GM12873 (cell line): ENCODE results near the gene PTGES3L.
A peak's percentile ranks its signal among the peaks of the same experiment; 100 is the strongest.

Experiments used
- CTCF ChIP-seq: IDR thresholded peaks from 2 replicates; pipeline ENCODE4 v1.5.1; 2012; ENCODE audit warnings: low read depth, mild to moderate bottlenecking, moderate library complexity, low read length, control low read depth; ENCODE audit not compliant: insufficient read depth; ENCODE audit errors: missing control alignments

PTGES3L gene

DNA sequence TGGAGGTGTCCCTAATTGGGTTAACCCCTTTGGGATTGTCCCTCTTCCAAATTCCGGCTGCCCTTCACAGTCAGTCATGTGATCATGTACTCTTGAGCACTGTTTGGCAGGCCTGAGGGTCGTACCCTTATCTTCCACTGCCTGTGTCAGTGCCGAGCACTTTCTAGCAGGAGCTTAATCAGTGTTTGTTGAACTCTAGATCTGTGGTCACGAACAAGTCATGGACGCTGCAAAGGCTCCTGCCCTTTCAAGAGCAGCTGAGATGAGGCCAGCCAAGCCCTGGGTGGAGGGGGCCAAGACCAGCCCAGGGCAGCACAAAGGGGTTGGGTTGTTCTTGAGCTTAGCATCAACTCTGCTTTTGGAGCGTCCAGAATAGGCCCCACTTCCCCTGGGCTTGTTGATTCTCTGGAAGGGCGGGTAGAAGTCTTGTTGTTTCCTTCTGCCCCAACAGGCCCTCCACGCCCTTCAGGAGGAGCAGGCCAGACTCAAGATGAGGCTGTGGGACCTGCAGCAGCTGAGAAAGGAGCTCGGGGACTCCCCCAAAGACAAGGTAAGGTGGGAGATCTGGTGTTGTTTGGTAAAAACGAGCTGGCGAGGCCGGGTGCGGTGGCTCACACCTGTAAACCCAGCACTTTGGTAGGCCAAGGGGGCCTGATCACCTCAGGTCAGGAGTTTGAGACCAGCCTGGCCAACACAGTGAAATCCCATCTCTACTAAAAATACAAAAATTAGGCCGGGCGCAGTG, 32.0 kb upstream of the PTGES3L start:
- TF ChIP-seq CTCF: no peak

DNA sequence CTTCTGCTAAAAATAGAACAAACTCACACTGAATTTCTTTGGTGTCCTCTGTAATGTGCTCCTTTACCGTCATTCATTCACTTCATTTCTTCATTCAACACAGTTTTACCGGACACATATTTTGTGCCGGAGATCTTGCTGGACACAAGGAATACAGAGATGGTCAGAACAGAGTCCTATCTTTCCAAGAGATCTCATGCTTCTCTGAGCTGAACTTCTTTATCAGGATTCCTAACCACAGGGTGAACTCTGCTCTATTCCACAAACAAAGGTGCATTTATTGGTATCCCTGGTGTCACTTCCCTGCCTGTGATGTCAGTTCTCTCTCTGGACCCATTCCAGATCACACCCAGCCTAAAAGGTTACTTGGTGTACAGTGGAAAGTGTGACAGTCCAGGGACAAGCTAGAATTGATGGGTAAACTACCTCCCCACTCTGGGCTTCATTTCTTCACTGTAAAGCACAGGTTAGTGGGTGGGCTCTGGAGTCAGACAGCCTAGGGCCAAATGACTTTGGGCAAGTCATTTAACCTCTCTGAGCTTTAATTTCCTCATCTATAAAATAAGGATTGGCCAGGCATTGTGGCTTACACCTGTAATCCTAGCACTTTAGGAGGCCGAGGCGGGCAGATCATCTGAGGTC, 30.9 kb upstream of the PTGES3L start:
- no peak for TF ChIP-seq CTCF

GRCh38 chr17:43006639-43007551, 27.0 kb upstream of the PTGES3L start, which contains the start of gene IFI35:
IFI35 (plus strand) TSS chr17:43006784; CDS start chr17:43006948, 164 bp downstream.
- peak; percentile 43 for TF ChIP-seq CTCF

GRCh38 chr17:43003542-43004172, 23.8 kb upstream of the PTGES3L start:
- TF ChIP-seq CTCF: no peak

DNA sequence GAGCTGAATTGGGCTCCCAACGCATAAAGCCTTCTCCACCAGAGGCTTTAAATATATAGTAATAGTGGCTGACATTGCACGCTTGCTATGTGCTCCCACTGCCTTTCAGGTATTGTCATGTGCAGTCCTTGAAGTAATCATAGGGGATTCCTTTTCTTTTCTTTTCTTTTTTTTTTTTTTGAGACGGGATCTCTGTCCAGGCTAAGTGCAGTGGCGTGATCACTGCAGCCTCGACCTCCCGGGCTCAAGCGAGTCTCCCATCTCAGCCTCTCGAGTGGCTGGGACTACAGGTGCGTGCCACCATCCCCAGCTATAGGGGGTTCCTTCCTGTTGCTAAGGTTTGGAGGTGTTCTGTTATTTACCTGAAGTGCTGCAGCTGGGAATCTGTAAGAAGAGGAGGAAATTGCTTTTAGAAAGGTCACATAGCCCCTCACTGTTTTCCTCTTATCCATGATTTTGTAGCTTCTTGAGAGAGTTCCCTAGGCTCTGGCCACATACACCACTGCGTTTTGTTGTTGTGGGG, 19.2 kb upstream of the PTGES3L start:
- no peak for TF ChIP-seq CTCF

- peak; percentile 75 for TF ChIP-seq CTCF
These were observed 18.4 kb upstream of the PTGES3L start, which contains the start of gene RPL27 for GRCh38 chr17:42997984-42998938. RPL27 (plus strand) TSS chr17:42998419; CDS start chr17:42998751, 332 bp downstream.
